Measurements from ENCODE around the gene LZTS2.

Gene LZTS2

DNA sequence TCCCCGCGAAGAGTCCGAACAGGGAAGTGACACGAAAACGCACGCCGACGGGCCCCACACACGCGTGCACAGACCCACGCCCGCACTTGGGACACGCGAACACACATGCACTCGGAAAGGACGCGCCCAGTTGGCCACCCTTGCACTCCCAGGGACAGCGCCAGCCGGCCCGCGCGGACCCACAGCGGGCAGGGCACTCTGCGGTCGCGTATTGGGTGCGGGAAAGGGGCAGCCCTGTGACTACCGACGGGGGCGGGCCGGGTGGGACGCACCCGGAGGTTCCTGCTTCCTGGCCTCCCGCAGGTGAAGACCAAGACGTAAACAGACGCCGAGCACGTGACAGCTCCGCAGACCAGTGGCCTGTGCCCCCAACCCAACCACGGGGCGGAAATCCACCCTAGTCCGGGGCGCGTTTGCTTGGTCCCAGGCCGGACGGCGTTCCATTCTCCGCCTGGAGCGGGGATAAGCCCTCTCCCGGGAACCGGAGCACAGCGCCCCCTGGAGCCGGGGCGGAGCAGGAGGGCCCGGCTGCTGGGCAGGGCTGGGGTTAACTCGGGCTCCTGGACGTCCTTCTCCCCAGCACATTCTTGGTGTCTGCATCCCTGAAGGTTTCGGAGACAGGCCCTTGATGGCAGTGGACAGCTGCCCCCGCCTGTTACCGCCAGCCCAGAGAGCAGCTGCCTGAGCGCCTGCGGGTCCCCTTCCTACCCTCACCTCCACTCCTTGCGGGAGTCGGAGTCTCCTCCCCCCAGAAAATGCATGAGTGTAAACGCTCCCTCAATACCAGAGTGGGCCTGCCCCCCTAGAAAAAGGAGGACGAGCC lies 2.0 kb upstream of the LZTS2 start:
- peak overlapping the region; percentile 74 for H3K4me3 ChIP-seq (ENCODE audit: low read depth, low read length)

DNA sequence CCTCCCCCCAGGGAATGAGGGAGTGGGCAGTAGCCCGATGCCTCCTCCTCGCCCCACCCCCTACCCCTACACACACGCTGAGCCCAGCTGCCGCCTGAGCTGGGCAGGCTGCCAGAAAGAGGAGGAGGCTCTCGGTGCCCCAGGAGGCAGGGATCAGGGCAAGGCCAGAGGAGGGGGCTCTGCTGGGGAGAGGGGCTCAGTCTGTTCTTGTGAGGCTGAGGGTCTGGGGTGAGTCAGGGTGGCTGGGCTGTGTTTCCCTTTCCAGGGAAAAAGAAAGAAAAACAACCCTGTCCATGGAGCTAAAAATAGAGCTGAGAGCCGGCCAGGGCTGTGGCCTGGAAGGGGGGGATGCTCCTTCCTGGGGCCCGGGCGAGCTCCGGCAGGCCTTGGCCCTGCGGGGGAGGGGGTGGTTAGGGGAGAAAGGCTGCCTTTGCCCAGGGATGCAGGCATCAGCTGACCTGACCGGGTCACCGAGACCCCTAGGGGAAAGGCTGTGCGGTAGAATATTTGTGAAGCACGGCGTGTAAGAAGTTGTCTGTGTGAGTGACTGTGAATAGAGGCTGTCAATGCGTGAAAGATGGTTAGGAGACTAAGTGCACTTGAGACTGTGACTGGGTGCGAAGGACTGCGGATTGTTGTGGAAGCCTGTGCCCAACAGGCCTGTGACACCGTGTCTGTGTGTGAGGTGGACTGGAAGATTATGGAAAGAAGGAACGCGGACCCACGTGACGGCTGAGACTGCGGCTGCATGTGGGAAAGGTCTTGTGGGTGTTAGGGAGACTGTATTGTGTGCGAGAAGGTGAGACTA lies 1.2 kb upstream of the LZTS2 start:
- peak overlapping the region; percentile 74 for H3K4me3 ChIP-seq (ENCODE audit: low read depth, low read length)

DNA sequence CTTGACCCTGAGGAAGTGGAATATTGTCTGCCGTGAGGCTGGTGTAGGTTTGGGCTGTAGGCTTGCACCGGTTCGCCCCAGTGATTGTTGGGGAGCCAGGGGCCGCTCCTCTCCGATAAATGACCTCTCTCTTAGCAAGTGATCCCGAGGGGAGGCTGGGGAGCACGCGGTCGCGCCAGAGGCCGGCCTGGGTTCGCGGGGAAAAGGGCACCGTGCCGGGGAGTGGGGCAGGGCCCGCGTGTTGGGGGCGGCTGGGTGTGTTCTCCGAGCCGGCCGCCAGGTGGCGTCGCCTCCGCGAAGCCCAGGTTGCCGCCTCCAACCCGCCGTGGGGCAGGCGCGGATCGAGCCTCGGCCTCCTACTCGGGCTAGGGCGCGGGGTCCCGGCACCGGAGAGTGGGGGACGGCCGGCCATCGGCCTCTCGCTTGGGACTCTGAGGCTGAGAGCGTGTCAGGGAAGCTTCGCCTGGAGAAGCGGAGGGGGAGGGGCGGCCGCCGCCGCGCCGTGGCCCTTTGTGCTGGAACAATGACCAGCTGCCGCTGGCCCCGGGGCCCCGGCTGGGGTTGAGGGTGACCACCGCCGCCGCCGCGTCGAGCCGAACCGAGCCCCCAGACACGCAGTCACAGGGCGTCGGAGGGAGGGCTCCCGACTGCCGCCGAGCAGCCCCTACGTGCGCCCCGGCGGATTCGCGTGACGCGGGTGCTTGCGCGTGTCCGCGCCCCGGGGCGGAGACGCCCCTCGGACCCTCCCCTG lies 442 bp upstream of the LZTS2 start:
- peak overlapping the region; percentile 74 for H3K4me3 ChIP-seq (ENCODE audit: low read depth, low read length)

GRCh38 chr10:101000127-101000914 lies 713 bp downstream of the LZTS2 start:
- H3K4me3 ChIP-seq (ENCODE audit: low read depth, low read length), result peak overlapping the region; percentile 67

DNA sequence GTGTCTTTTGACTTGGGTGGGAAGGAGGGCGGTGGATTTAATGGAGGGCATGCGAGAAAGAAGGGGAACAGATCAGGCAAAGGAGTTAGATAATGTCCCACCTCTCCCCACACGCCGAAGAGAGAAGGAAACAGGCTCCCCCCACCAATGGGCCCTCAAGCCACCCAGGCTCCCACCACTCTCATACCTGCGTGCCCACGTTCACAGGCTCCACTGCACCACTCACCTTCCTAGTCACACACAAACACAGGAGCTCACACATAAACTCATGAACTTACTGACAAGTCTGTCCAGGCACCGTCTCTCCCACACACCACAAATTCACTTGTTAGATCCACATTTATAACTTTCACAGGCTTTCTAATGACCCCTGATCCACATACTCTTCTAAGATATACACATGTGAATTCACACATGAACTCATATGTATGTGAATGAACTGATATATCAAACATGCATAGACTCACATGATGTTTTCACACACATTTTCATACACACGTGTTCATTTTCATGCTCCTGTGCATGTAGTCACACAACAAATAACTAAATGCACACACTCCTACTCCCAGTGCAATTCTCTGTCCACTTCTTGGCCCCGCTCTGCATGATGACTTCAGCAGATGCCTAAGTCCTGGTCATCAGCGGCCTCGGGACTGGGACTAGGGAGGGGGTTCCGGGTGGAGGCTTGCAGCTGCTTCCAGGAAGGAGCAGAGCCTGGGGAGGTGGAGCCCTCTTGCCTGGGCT lies 1.5 kb downstream of the LZTS2 start:
- H3K4me3 ChIP-seq (ENCODE audit: low read depth, low read length), result no peak overlapping the region

DNA sequence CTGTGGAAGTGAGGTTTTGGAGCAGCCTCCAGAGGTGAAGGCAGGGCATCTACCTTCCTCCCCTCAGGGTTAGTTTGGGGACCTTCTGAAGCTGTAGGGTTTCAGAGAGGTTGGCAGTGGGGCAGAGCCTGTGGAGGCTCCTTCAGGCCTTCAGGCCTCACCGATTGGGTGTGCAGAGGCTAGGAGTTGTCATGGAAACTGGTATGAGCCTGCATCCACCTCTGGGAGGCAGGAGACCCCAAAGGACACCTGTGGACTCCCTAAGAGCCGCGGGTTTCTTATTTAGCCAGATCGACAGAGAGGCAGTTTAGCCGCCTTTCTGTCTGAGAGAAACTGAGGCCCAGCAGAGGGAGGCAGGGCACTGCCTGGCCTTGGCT lies 2.0 kb downstream of the LZTS2 start:
- no peak overlapping the region for H3K4me3 ChIP-seq (ENCODE audit: low read depth, low read length)

DNA sequence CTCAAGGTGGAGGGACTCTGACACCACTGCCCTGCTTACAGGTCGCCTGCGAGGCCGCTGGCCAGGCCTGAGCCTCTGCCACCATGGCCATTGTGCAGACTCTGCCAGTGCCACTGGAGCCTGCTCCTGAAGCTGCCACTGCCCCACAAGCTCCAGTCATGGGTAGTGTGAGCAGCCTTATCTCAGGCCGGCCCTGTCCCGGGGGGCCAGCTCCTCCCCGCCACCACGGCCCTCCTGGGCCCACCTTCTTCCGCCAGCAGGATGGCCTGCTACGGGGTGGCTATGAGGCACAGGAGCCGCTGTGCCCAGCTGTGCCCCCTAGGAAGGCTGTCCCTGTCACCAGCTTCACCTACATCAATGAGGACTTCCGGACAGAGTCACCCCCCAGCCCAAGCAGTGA lies 2.8 kb downstream of the LZTS2 start:
- no peak overlapping the region for H3K4me3 ChIP-seq (ENCODE audit: low read depth, low read length)

GRCh38 chr10:101003639-101004206 lies 4.1 kb downstream of the LZTS2 start:
- H3K4me3 ChIP-seq (ENCODE audit: low read depth, low read length), result no peak overlapping the region

- H3K4me3 ChIP-seq (ENCODE audit: low read depth, low read length), result no peak overlapping the region
Measured at GRCh38 chr10:101005361-101005760, 5.8 kb downstream of the LZTS2 start.

GRCh38 chr10:101005869-101006567 lies 6.4 kb downstream of the LZTS2 start:
- H3K4me3 ChIP-seq (ENCODE audit: low read depth, low read length), result no peak overlapping the region

DNA sequence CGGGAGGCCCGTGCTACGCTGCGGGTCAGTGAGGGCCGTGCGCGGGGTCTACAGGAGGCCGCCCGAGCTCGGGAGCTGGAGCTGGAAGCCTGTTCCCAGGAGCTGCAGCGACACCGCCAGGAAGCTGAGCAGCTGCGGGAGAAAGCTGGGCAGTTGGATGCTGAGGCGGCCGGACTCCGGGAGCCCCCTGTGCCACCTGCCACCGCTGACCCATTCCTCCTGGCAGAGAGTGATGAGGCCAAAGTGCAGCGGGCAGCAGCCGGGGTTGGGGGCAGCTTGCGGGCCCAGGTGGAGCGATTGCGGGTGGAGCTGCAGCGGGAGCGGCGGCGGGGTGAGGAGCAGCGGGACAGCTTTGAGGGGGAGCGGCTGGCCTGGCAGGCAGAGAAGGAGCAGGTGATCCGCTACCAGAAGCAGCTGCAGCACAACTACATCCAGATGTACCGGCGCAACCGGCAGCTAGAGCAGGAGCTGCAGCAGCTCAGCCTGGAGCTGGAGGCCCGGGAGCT lies 7.0 kb downstream of the LZTS2 start:
- H3K4me3 ChIP-seq (ENCODE audit: low read depth, low read length), result no peak overlapping the region

- H3K4me3 ChIP-seq (ENCODE audit: low read depth, low read length), result no peak overlapping the region
Measured at GRCh38 chr10:101007099-101007711, 7.6 kb downstream of the LZTS2 start.

DNA sequence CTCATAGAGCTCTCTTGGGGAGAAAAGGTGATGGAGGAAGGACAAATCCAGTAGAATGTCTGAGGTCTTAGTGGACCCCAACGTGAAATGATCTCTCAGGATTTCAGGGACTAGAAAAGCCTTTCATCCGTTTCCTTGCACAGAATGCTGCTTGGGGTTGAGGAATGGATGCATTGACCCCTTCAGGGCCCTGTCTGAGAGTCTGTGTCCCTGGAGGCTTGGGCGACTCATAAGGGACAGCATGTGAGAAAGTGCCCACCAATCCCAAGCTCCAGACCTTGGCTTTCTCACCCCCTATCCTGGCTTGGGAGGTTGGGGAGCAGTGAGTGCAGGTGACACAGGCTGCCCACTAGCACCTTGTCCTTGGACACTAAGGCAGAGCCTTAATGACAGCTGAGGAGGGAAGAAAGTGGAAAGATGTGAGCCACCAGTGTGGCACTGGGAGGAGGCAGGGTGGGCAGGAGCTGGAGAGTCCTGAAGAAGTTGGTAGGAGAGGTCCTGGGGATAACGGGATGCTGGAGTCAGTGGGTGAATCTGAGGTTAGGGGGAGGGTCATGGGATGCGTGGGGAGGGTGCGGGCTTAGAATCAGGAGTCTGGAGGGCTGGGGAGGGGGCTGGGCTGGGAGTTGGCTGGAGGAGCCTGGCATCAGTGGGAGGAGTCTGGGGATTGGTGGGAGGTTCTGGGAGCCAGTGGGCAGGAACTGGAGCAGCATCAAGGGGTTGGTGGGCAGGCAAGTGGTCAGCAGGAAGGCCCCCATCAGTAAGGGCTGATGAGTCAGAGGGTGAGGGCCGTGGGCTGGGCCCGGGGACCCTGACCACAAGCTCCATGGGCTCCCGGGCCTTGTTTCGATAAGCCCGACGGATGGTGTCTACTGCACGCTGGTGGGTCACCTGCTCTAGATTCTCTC lies 8.6 kb downstream of the LZTS2 start:
- H3K4me3 ChIP-seq (ENCODE audit: low read depth, low read length), result no peak overlapping the region

DNA sequence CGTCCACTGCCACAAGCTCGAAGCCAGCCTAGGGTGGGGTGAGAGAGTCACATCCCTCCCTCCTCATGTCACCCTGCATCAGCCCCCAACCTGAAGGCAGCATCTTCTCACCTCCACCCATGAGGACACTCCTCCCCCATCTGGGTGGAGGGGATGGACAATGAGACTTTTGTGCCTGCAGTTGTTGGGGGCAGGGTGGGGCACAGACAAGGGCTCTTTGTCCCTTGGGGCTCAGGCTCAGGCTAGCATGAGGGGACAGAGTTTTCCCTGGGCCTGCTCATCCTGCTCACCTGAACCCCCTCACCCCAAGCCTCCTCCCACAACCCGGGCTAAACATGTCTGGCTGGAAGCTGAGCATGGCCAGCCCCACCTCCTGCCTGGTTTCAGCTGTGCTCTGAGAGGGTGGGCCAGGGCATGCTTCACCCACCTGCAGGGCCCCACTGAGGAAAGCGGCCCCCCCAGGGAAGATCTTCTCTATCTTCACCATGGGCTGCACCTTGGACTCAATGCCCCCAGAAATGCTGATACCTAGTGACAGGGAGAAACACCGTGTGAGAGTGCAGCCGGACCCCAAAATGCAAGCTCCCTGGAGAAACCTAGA lies 9.3 kb downstream of the LZTS2 start:
- no peak overlapping the region for H3K4me3 ChIP-seq (ENCODE audit: low read depth, low read length)

DNA sequence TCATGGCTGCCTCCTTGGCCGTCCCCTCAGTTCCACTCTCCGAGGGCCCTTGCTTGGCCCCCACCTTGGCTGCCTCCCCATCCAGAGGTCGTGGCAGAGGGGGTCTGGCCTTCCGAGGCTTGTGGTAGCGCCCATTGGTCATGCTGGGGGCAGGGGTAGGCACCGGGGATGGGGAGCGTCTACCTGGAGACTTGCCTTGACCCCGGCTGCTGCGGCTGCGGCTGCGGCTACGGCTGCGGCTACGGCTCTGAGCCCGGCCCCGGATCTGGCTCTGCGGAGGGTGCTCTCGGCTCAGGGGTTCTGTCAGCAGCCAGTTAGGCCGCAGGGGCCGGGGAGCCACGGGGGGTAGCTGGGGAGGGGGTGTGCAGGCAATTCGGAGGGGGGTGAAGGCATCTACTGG lies 10.7 kb downstream of the LZTS2 start:
- no peak overlapping the region for H3K4me3 ChIP-seq (ENCODE audit: low read depth, low read length)

DNA sequence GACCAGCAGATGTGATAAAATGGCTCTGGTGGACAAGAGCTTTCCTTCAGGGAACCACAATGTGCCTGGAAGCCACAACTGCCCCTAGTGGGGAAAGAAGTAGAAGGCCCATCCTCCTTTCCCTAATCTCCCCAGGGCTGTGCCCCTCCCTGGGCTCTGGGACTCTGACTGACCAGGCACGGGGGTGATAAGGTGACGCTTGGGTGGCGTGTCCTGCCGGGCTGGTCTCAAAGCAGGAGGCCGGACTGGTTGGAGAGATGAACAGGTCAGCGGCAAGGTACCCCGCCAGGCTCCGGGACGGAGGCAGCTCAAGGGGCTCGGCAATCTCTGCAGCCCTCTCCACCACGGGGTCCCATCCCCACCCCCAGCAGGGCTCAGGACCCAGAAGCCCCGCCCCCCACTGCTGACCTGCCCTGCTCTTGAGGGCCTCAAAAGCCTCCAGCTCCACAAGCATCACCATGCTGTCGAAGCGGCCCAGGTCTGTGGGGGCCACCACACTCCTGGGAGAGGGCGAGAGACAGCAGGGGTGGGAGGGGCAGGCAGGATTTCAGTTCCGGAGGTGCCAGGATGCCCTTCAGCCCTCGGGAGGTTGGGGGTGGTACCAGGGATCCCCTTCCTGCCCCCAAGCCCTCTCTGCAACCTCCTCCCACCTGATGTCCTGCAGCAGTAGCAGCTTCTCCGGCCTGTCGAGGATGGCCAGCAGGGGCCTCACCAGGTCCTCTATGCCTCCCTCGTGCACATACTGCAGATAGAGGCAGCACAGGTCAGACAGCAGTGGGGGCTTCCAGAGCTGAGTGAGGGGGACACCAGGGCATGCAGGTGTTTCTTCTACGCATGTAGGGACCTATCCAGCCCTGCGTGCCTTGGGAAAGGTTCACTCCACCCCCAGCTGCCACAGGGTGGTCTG lies 12.2 kb downstream of the LZTS2 start:
- H3K4me3 ChIP-seq (ENCODE audit: low read depth, low read length), result no peak overlapping the region
